ENCODE data around the gene ITGB8.

GRCh38 chr7:20348125-20348807 is 17.6 kb downstream of the ITGB8 start:
- no peak for TF ChIP-seq POLR2A (IDR thresholded peaks at IDR 0.05)
- TF ChIP-seq CTCF (IDR thresholded peaks at IDR 0.05), result no peak
